MG63 (cell line): ENCODE measurements around the gene RRP7A. TPM values are rescaled to one million over a fixed set of nuclear protein-coding genes. Genes with fewer than 3 reads are reported as not detected.
A peak's percentile ranks its signal among the peaks of the same experiment; 100 is the strongest.
"Not testable (repeated sequence)": the region's sequence is repeated elsewhere in the genome, so short reads cannot be mapped to it uniquely, and the experiment has no call there.

Experiments
- DNase-seq: peaks from one replicate; pipeline ENCODE4 v3.0.0-alpha.2; 2020
- H3K27me3 ChIP-seq: fragments of 250-450 bp; sonication (Bioruptor Pico); 2 replicates; pipeline ENCODE4 v1.5.1; 2020; ENCODE audit warnings: mild to moderate bottlenecking, moderate library complexity
- H3K36me3 ChIP-seq: fragments of 250-450 bp; sonication (Bioruptor Pico); 2 replicates; pipeline ENCODE4 v1.5.1; 2020; ENCODE audit warnings: mild to moderate bottlenecking, moderate library complexity
- H3K4me3 ChIP-seq: fragments of 250-450 bp; sonication (Bioruptor Pico); 2 replicates; pipeline ENCODE4 v1.5.1; 2020; ENCODE audit warnings: mild to moderate bottlenecking, moderate library complexity
- H3K9me3 ChIP-seq: fragments of 250-450 bp; sonication (Bioruptor Pico); 2 replicates; pipeline ENCODE4 v1.5.1; 2020; ENCODE audit warnings: mild to moderate bottlenecking, moderate library complexity
- total RNA-seq: library from RNA; depleted of rRNA; stranded (reverse); fragments of >200 nt; shearing (Covaris generic); gene quantifications from 2 replicates; pipeline ENCODE4 v1.2.3, GENCODE V29; 2014; ENCODE audit warnings: low replicate concordance; rRNA removed

The RRP7A gene, protein sequence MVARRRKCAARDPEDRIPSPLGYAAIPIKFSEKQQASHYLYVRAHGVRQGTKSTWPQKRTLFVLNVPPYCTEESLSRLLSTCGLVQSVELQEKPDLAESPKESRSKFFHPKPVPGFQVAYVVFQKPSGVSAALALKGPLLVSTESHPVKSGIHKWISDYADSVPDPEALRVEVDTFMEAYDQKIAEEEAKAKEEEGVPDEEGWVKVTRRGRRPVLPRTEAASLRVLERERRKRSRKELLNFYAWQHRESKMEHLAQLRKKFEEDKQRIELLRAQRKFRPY
- 60.5 and 99.6 TPM in 2 replicates for total RNA-seq

- Histone ChIP-seq H3K27me3 (no peaks in the 10 kb centered on the region), H3K9me3 (no peaks in the 10 kb centered on the region), H3K4me3 (peak within 1 kb of the TSS; percentile 92), H3K36me3 (peaks cover 20% of the 10 kb centered on the region)
- peak; percentile 75 for DNase-seq
These were observed at the start of gene RRP7A for GRCh38 chr22:42519525-42520401. Gene RRP7A (minus strand): TSS chr22:42519796. CDS start chr22:42519786, 10 bp downstream.

- not testable (repeated sequence) for DNase-seq, H3K36me3 ChIP-seq, H3K27me3 ChIP-seq, H3K4me3 ChIP-seq, H3K9me3 ChIP-seq
These were observed 48.4 kb upstream of the RRP7A start for GRCh38 chr22:42567950-42568349.

GRCh38 chr22:42565956-42566355 lies 46.4 kb upstream of the RRP7A start:
- H3K9me3 ChIP-seq, result no peaks in the 10 kb centered on the region
- no peak for DNase-seq
- no peaks in the 10 kb centered on the region for H3K36me3 ChIP-seq
- no peak overlapping the region for H3K4me3 ChIP-seq
- no peaks in the 10 kb centered on the region for H3K27me3 ChIP-seq

GRCh38 chr22:42564699-42565098 lies 45.1 kb upstream of the RRP7A start:
- no peak for DNase-seq
- Histone ChIP-seq H3K36me3 (no peaks in the 10 kb centered on the region), H3K27me3 (no peaks in the 10 kb centered on the region), H3K4me3 (no peak overlapping the region), H3K9me3 (no peaks in the 10 kb centered on the region)

DNA sequence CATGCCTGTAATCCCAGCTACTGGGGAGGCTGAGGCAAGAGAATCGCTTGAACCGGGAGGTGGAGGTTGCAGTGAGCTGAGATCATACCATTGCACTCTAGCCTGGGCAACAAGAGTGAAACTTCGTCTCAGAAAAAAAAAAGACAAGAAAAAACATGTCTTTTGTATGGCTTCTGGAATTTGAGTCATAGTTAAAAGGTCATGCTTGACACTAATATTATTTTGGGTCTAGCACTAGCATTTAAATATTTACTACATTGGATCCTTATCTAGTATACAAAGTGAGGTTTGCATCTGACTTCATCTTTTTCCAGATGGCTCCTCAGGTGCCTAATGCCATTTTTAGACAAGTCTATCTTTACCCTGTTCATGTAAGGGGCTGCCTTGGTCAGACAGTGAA lies 44.3 kb upstream of the RRP7A start:
- not testable (repeated sequence) for H3K36me3 ChIP-seq, DNase-seq, H3K4me3 ChIP-seq, H3K27me3 ChIP-seq, H3K9me3 ChIP-seq

DNA sequence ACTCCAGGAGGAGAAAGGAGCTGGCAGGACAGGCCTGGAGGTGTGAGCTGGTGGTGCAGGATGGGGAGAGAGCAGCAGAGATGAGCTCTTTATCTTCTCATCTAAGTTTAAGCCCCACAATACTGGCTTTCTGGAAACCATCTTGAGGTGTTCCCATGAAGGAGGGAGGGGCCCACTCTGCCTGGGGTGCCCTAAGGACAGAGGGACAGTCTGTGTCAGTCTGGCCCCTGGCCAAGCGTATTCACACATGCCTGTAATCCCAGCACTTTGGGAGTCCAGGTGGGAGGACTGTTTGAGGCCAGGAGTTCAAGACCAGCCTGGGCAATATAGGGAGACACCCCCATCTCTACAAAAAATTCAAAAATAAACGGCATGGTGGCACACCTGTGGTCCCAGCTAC lies 43.1 kb upstream of the RRP7A start:
- H3K27me3 ChIP-seq, result no peaks in the 10 kb centered on the region
- H3K36me3 ChIP-seq, result no peaks in the 10 kb centered on the region
- H3K9me3 ChIP-seq, result no peaks in the 10 kb centered on the region
- DNase-seq, result no peak
- no peak overlapping the region for H3K4me3 ChIP-seq

GRCh38 chr22:42562279-42562678 lies 42.7 kb upstream of the RRP7A start:
- no peaks in the 10 kb centered on the region for H3K27me3 ChIP-seq
- no peak for DNase-seq
- no peaks in the 10 kb centered on the region for H3K9me3 ChIP-seq
- H3K4me3 ChIP-seq, result no peak overlapping the region
- H3K36me3 ChIP-seq, result no peaks in the 10 kb centered on the region

DNA sequence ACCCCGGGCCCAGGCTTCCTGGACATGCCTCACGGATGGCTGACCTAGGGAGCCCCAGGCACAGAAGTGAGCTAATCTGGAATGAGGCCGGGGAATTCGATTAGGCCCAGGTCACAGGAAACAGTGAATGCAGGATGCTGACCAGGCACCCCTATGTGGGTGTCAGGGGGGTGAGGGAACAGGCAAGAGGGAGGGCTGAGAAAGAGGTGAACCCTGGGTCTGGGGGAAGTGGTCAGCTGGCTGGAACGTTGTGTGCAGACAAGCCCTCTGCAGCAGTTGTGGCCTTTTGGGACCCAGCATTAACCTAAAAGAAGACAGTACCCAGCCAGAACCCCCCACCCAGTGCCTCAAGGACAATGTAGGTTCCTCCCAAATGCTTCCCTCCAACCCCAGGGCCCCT lies 42.3 kb upstream of the RRP7A start:
- DNase-seq, result no peak
- Histone ChIP-seq H3K9me3 (no peaks in the 10 kb centered on the region), H3K36me3 (no peaks in the 10 kb centered on the region), H3K27me3 (no peaks in the 10 kb centered on the region), H3K4me3 (no peak overlapping the region)

DNA sequence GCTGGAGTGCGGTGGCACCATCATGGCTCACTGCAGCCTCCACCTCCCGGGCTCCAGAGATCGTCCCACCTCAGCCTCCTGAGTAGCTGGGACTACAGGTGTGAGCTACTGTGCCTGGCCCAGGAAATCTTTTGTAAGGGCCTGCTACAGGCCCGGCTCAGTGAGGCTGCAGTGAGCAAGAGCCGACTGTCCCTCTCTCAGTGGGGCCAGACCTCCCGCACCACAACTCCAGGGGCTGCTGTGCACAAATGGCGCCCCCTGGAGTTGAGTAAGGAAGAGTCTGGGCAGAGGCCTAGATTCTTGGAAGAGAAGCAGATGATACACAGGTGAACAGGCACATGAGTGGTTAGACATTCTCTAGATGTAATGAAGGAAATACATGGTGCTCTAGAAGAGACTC lies 41.2 kb upstream of the RRP7A start:
- H3K36me3 ChIP-seq, result no peaks in the 10 kb centered on the region
- no peaks in the 10 kb centered on the region for H3K9me3 ChIP-seq
- no peaks in the 10 kb centered on the region for H3K27me3 ChIP-seq
- no peak overlapping the region for H3K4me3 ChIP-seq
- DNase-seq, result no peak

DNA sequence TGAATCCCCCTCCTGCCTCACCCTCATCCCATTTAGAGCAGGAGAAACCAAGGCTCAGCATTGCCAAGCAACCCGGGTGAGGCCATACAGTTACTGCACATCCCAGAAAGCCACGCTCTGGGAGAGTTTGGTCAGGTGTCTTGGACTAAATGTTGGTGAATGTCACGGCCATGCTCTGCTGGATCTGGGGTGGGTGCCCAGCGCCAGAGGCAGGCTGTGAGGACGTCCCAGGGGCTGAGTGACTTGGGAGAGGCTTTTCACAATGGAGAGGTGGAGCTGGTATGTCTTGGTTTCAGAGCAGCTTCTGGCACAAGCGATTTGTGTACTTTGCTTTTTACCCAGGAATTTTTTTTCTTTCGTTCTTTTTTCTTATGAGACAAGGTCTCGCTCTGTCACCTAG lies 40.8 kb upstream of the RRP7A start:
- Histone ChIP-seq H3K36me3 (no peaks in the 10 kb centered on the region), H3K9me3 (no peaks in the 10 kb centered on the region), H3K27me3 (no peaks in the 10 kb centered on the region), H3K4me3 (no peak overlapping the region)
- no peak for DNase-seq

- DNase-seq, result peak; percentile 67
- no peaks in the 10 kb centered on the region for H3K36me3 ChIP-seq
- peak within 1 kb of the TSS; percentile 23 for H3K4me3 ChIP-seq
- H3K9me3 ChIP-seq, result peaks cover 3% of the 10 kb centered on the region
- H3K27me3 ChIP-seq, result no peaks in the 10 kb centered on the region
These were observed 34.1 kb upstream of the RRP7A start, which contains the start of gene SERHL2 for GRCh38 chr22:42553475-42554361. Gene SERHL2 (plus strand): TSS chr22:42553956. CDS start chr22:42554021, 65 bp downstream.

DNA sequence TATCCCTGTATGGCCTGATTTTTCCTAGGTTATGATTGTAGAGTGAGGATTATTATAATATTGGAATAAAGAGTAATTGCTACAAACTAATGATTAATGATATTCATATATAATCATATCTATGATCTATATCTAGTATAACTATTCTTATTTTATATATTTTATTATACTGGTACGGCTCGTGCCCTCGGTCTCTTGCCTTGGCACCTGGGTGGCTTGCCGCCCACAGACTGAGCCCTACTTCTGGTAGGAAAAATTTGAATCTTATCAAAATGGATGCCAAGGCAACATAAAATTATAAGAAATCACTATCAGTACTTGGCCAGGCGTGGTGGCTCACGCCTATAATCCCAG lies 32.7 kb upstream of the RRP7A start:
- not testable (repeated sequence) for H3K27me3 ChIP-seq, H3K36me3 ChIP-seq, H3K9me3 ChIP-seq, H3K4me3 ChIP-seq, DNase-seq

- H3K27me3 ChIP-seq, result no peaks in the 10 kb centered on the region
- no peak for DNase-seq
- H3K36me3 ChIP-seq, result no peaks in the 10 kb centered on the region
- no peak overlapping the region for H3K4me3 ChIP-seq
- peaks cover 3% of the 10 kb centered on the region for H3K9me3 ChIP-seq
These were observed 29.9 kb upstream of the RRP7A start for GRCh38 chr22:42549331-42550060.

GRCh38 chr22:42548597-42549330 lies 29.2 kb upstream of the RRP7A start:
- H3K4me3 ChIP-seq, result no peak overlapping the region
- H3K36me3 ChIP-seq, result no peaks in the 10 kb centered on the region
- H3K27me3 ChIP-seq, result no peaks in the 10 kb centered on the region
- H3K9me3 ChIP-seq, result peaks cover 3% of the 10 kb centered on the region
- no peak for DNase-seq

GRCh38 chr22:42548126-42548525 lies 28.5 kb upstream of the RRP7A start:
- not testable (repeated sequence) for H3K36me3 ChIP-seq, H3K9me3 ChIP-seq, DNase-seq, H3K4me3 ChIP-seq, H3K27me3 ChIP-seq

DNA sequence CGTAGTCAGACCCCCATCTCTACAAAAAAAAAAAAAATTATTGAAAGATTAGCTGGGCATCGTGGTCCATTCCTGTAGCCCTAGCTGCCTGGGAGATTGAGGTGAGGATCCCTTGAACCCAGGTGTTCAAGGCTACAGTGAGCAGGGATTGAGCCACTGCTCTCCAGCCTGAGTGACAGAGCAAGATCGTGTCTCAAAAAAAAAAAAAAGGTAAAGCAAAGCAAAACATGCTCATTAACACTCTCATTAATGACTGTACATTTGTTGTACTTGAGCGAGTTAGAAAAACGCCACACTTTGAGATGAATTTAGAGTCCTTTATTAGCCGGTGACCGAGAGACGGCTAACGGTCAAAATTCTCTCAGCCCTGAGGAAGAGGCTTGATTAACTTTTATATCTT lies 28.0 kb upstream of the RRP7A start:
- Histone ChIP-seq H3K27me3 (no peaks in the 10 kb centered on the region), H3K36me3 (no peaks in the 10 kb centered on the region), H3K4me3 (no peak overlapping the region), H3K9me3 (peaks cover 3% of the 10 kb centered on the region)
- no peak for DNase-seq
